Medulla oblongata (tissue), 1 donor: ENCODE results near the gene CATSPERB.
"Not testable (repeated sequence)": the region's sequence is repeated elsewhere in the genome, so short reads cannot be mapped to it uniquely, and the experiment has no call there.

Experiments used
- DNase-seq: peaks from one replicate; pipeline ENCODE4 v3.0.0-alpha.2; 2015; ENCODE audit errors: extremely low spot score

The CATSPERB gene, protein sequence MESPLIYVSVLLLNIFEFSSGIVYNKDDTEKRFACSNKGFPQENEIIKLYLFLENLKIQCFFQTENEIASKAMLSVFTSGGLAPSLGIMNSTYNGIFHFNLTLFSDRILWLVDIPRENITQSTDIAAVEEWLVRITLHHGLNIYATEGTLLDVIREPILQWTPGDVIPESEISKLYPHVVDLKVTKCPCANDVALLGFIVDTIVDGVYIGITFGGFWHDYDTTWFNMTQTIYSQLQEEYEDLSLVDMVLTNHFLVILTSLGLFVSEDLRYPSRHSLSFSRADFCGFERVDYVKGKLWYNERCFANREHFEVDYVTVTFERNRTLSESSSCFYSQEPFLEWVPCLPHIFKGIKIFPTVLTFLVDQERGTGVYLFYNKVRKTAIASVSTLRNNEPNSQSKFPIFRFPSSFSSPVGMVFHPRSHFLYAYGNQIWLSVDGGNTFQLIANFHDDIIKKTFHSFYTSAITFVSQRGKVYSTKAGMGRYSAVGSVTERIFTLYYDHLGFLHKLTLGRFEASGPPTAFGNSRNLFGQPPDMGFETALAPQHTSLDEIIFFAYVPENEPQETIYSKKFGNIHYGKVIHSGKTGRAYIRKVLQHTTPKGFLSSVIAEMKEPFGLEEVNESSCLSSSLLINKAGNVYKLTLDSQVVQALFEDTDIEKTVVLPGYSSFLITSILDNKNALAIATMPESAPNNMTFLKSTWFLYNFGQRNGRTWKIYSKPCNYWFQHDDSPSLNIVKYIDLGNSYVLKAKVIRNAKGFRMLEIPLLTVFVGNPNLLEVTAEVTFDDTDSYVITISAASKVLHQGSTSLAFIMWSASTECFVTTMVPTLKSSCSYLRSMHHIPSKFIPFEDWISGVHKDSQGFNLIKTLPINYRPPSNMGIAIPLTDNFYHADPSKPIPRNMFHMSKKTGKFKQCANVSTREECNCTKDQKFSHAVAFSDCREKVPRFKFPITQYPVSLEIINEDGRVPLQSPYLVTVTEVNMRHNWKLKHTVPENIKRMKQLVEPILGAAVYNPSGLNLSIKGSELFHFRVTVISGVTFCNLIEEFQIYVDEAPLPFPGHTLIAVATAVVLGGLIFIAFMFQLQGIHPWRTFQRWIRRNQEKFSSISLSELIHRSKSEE

DNA sequence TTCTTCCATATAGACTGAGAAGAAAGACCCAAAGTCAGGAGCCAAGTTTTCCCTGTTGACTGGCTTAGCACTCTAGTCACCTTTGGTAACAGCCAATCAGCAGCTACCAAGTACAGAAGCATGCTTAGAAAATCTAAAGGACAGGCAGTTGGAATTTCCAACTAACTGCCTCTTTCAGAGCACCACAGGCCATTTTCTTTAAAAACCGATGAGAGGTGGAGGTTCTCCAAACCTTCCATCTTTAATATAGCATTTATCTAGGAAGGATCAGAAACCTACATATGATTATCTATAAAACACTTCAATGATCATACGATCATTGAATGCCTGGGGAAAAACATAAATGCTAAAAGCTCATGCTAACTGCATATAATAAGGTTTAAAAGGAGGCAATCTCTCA is at the start of gene CATSPERB:
Gene CATSPERB (minus strand): TSS at position 101 of the 400 bp plus-strand sequence. CDS start 2,607 bp downstream, outside the sequence.
- DNase-seq = no peak

DNA sequence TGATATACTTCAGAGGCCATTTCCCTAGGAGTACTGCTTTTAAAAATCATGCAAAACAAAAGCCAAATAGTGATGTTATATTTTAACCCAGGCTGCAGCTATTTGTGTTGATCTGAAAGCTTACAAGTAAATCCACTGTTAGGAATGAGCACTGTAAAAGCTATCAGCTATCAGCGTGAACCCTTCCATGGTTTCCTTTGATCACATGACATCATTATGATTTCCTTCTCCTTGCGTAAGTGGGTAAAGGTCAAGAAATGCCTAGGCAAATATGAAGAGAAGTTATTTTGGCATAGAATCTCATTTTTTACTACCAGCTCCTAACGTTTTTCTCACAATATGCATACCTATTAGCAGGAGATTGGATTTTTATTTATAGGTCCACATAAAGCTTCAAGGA is 48.6 kb upstream of the CATSPERB start:
- no peak for DNase-seq

DNA sequence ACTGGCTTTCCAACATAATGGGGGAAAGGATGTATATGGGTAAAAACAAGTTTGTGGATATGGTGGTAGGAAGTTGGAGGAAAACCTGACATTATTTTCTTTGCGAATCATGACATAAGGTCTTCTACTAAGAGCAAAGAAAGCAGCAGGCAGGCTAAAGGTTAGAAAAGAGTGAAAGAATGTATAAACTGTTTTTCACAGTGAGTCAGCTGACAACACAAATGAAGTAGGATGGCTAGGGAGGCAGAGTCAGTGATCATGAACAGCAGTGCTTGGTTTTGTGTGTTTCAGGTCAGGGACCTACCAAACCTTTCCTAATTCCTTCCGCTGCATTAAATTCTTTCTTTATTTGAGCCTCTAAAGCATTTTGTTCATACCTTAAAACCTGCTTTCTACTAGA is 46.3 kb upstream of the CATSPERB start:
- DNase-seq = no peak

DNA sequence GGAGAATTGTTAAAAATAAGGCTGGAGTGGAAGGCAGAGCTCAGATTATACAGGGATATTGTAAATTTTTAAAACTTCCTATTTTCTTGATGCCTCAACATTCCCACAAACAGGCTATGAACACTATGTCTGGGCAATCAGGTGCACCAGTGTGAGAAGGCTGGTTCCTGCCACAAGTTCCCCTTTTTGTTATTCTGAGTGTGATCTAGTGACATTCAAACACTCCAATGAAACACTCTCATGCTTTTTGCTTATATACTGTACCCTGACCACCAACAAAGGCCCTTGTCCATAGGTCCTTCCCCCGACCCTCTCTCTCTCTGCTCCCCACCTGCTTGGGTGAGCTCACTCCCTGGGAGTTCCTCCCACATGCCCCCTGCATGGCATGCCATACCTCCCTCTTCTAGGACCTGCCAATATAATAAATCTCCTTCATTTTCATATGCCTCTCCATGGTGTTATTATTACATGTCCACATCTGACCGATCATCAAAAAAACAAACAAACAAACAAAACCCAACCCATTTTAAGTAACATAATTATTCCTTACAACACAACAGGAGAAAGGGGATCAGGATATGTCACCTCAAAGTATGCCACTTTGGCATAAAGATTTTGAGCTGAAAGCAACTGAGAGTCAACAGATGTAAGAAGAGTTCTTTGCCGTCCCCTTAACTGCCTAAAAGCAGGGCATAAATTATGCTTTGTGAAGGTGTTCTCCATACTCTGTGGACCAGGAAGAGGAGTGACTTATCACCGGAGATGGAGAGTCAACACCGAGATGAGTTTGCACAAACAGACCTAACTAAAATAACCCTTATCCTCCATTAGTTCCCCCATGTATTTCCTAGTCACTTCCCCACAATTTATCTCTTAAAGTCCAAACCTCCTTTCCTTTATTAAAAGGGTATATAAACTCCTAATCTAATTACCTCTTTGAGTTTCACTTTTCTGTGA is 42.5 kb upstream of the CATSPERB start:
- DNase-seq = no peak

DNA sequence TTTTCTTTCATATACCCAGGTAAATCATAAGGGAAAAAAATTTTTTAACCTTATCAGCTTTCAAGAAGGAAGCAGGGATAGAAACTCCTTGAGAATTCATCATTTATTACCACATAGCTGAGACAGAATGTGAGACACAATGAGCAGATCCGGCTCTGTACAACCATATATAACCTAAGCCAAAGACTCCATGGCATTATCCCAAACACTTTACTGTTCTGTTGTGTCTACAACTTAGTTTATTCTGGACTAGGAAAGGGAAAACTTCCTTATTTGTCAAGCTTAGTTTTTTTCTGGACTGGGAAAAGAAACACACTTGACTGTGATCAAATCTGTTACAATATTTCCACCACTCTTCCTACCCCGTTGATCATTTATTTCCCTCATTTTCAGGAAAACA is 38.3 kb upstream of the CATSPERB start:
- no peak for DNase-seq

DNA sequence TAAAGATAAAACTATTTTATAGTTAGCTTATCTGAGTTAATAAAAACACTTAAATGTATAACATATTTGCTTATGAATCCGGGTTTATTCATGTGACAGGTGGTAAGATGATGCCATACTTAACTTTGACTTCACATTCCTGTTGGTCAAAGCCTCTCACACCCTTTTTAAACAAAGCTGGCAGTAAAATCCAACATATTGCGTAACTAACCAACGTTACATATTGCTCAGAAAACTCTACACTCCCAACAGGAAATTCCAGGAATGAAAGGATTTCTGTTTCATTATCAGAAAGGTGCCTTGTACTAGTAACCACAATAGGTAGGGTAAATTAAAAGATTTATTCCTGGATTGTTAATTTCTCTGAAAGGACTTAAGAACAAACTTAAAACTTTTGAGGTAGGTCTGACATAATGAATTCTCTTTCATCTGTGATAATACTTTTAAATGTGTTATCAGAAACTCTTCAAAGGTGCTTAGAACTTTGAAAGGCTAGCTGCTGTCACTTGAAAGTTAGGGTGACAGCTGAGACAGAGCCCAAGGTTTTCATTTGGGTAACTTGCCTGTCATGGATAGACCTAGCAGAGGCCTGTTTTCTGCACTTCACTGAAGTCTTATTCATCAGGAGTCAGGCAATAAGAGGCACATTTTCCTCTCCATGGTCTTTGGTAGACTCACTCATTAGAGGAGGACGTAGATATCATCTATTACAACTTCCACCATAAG is 23.8 kb upstream of the CATSPERB start:
- no peak for DNase-seq

DNA sequence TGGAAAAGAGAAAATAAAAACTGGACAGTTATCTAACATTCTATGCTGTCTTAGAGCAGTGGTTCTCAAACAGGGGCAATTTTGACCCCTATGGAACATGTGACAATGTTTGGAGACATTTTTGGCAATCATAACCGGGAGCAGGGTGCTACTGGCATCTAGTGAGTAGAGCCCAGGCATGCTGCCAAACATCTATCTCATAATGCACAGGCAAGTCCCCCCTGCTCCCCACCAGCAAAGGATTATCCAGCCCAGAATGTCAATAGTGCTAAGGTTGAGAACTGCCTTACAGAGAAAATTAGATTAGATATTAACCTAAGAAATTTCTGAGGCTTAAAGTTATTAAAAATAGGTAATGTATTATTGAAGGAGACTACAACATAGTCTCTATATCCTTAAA is 22.9 kb upstream of the CATSPERB start:
- no peak for DNase-seq

DNA sequence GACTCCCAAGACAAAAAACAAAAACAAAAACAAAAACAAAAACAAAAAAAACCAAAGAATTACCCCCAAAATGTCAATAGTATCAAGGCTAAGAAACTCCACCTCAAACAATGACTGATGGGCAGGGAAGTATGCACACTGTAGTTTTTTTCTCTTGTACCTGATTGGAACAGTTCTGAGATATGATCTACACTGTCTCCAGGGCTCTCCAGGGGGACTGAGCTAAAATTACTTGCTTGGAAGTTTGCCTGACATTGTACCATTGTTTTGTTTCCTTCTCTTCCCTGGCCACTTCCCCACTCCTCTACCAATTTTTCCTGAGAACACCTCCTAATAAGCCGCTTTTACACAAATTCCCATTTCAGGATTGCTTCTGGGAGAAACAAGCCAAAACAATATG is 22.3 kb upstream of the CATSPERB start:
- no peak for DNase-seq

DNA sequence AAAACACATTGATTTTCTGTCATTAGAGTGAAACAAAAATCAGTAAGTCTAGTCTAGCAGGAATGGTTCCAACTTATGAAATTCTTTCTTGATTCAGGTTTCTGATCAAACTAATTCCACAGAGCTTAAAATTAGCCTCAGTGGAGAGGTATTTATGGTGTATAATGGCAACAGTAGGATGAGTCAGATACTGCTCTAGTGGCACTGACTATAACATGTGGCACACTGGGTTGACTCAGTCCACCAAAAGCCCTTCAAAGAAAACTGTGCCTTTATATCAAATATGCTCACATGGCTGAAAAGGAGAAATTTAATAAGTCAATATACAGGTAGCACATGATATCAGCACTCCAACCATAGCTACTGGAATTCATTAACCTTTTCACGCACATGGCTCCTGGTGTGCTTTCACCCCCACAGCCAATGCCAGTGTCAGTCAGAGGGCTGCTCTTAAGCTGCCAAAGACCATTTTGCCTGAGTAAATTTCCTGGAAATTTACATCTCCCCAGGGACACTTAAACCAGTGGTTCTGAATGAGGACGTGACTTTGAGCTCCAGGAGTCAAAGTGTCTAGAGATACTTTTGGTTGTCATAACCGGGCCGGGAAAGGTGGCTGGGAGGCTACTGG is 21.7 kb upstream of the CATSPERB start:
- no peak for DNase-seq

DNA sequence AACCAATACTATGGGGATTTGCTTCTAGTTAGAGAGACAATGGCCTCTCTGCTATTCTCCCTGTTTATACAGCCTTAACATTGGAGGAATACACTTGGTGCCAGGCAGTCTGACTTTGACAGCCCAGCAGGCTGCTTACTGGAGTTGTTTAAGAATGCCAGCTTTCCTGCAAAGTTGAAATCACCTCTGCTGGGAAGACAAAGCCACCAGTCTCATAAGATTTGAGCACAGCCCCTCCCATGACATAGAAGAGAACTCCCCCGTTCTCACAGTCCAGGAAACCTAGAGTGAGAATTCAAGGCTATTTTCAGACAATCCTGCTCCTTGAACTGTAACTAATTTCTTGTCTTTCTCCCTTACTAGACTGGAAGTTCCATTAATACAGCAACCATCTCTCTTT is 21.1 kb upstream of the CATSPERB start:
- DNase-seq = no peak

DNA sequence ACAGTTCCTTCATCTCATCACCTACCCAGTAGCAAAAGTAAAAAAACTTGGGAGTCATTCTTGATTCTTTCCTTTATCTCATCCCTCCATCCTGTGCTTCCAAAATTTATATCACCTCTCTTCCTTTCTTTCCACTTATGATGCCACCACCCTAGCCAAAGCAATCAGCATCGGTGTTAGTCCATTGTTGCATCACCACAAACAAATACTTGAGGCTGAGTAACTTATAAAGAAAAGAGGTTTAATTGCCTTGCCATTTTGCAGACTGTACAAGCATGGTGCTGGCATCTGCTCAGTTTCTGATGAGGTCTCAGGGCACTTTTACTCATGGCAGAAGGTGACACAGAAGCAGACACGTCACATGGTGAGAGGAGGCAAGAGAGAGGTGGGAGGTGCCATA is 19.8 kb upstream of the CATSPERB start:
- DNase-seq = no peak

DNA sequence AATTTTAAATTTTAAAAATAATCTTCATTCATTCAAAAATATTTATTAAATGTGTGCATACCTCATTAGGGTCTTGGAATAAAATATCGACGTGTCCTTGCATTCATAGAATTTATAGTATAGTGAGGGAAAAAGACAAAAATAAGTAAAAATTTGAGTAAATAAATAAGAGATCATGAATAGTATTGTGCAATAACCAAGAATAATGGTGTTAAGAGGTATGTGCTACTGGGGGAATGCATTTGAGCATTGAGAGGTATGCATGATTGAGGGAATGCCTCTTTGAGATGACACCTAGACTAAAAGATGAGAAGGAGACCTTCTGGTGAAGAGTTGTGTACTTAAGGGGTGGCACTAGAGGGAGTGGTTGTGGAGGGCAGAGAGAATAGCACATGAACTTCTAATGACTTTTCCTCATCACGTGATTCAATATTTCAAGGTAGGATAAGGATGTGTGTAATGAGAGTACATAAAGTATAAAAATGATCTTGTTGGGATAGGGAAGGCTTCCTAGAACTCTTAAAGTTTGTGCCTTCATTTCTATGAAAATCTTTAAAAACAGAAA is 18.8 kb upstream of the CATSPERB start:
- no peak for DNase-seq

DNA sequence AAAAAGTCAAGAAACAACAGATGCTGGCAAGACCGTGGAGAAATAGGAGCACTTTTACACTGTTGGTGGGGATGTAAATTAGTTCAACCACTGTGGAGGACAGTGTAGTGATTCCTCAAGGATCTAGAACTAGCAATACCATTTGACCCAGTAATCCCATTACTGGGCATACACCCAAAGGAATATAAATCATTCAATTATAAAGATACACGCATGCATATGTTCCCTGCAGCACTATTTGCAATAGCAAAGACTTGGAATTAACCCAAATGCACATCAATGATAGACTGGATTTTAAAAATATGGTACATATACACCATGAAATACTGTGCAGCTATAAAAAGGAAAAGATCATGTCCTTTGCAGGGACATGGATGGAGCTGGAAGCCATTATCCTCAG is 18.0 kb upstream of the CATSPERB start:
- DNase-seq = no peak

DNA sequence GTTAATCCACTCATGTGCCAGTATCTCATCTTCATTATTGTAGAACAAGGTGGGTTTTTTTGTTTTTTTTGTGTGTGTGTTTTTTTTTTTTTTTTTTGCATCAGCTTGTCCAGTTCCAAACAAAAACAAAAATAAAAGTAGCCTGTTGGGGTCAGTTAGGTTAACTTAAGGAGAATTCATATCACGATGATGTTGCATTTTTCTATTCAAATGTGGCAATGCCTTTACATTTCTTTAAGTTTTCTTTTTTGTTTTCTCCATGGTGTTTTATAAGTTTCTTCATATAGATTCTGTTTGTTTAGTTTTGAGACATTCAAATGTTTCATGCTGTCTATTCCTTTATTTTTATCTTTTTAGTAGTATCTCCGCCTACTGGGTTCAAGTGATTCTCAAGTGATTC is 16.2 kb upstream of the CATSPERB start:
- DNase-seq = no peak

DNA sequence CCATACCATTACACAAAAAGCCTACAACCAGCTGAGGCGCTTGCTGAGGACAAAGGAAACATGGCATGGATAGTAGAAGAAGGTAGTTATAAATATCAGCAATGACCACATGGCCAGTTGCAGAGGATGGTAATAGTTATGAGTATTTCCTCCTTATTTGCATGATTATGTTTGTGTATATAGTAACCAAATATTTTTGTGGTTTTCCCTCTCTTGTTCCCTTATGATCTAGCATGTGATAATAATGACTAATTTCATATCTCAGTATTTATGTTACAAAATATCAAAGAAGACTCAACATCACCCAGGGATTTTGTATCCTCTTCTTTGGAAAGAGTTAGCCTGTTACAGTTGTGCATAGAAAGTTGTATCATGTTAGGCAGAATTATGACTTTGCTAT is 13.5 kb upstream of the CATSPERB start:
- DNase-seq = no peak

DNA sequence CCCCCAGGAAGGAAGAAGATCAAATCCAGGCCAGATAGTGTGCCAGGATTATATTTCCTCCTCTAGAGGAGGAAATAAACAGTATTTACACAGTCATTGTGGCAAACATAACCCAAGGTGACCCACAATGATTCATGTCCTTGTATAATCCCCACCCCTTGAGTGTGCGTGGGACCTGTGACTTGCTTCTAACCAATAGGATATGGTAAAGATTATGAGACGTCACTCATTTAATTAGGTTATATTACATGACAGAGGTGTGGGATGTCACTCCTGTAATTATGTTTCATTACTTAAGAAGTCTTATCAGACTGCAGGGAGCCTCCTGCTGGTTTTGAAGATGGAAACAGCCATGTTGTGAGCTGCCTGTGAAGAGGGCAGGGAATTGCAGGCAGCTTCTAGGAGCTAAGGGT is 12.2 kb upstream of the CATSPERB start:
- DNase-seq = no peak

DNA sequence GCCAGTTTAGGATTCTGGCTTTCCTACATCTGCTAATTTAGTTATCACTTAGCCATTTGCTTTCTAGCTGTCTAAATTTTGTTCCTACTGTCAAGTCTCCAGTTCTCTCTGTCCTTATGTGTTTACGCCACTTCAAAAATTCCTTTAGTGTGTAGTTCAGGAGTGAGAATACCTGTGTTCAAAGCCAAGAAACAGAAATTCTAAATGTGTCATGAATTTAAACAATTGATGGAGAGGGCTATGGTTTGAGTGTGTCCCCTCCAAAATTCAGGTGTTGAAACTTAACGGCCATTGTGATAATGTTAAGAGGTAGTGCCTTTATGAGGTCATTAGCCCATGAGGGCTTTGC is 11.4 kb upstream of the CATSPERB start:
- no peak for DNase-seq

DNA sequence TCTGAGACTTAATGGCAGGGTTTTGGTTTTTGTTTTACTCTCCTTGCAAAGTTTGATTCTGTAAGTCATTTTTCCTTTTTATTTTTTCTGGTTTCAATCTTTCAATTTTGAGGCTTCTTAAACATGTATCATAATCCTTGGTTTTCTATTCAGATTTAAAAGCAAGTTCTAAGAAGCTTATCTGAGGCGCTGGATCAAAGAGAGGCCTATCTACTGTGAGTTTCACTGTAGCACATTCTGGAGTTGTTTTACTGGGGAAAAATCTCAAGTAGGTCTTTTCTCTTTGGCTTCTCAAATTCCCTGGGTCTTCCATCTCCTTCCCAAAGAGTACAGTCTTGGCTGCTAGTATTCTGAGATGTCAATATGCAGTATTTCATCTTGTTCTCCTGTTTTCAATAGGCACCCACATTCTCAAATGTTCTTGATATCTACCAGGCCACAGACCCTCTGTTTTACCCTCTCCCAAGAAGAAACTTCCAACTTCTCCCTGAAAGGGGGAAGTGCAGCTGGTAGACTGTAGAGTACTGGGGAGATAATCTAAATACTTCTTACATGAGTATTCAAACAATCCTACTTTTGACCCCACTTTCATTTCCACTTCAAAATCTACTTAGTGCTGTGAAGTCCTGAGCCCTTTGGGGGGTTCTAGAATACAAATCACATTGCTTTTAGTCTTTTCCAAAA is 10.9 kb upstream of the CATSPERB start:
- DNase-seq = no peak

DNA sequence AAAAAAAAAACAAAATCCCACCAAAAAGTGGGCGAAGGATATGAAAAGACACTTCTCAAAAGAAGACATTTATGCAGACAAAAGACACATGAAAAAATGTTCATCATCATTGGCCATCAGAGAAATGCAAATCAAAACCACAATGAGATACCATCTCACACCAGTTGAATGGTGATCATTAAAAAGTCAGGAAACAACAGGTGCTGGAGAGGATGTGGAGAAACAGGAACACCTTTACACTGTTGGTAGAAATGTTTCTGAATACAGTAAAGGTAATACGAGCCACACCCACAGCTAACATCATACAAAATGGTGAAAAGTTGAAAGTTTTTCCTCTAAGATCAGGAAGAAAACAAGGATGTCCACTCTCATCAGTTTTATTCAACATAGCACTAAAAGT is 8.0 kb upstream of the CATSPERB start:
- not testable (repeated sequence) for DNase-seq
